Testis (tissue), 3 donors: ENCODE measurements around the gene SOD2. TPM values are rescaled to one million over a fixed set of nuclear protein-coding genes. Genes with fewer than 3 reads are reported as not detected.

Source experiments
- DNase-seq: peaks from one replicate; pipeline ENCODE4 v3.0.0-alpha.2; 2019
- H3K27ac ChIP-seq, 2 donors: fragments of 200-600 bp; sonication (generic); one replicate each; pipeline ENCODE4 v1.5.1; 2019
- H3K27me3 ChIP-seq: fragments of 200-600 bp; sonication (generic); one replicate; pipeline ENCODE4 v1.5.1; 2019
- H3K36me3 ChIP-seq: fragments of 200-600 bp; sonication (generic); one replicate; pipeline ENCODE4 v1.5.1; 2017; ENCODE audit warnings: low read depth; ENCODE audit errors: missing control alignments
- H3K4me1 ChIP-seq: fragments of 200-600 bp; sonication (generic); one replicate; pipeline ENCODE4 v1.5.1; 2019
- H3K4me3 ChIP-seq, 2 donors: fragments of 200-600 bp; sonication (generic); one replicate each; pipeline ENCODE4 v1.5.1; 2017 to 2019
- H3K9me3 ChIP-seq: fragments of 200-600 bp; sonication (generic); one replicate; pipeline ENCODE4 v1.5.1; 2017
- POLR2A ChIP-seq: fragments of 450-650 bp; IDR thresholded peaks from one replicate; pipeline ENCODE4 v1.6.1; 2017; ENCODE audit warnings: antibody characterized with exemption, mild to moderate bottlenecking, moderate library complexity
- WGBS, 2 donors: methylation state at CpG; one replicate each; pipeline ENCODE4 v1.1.5; 2018; 5-methylcytosine and 5-hydroxymethylcytosine counted together
- intact Hi-C: fragments of 100-400 bp; cut with DNase I; formaldehyde crosslinking; loops from one replicate; pipeline ENCODE4 v1.15.1; 2023; ENCODE audit warnings: low total_unique reads
- polyA plus RNA-seq: library from polyadenylated mRNA; stranded (reverse); fragments of 350-450 nt; fragmentation: Illumina TruSeq; extraction: RNeasy Lipid Tissue Mini Kit (QIAGEN cat#74804); gene quantifications from one replicate; pipeline ENCODE4 v1.2.3, GENCODE V29; 2014; ENCODE audit warnings: low read depth, low replicate concordance; ENCODE audit not compliant: insufficient read depth
- total RNA-seq, 2 donors: library from RNA; depleted of rRNA; stranded (reverse); fragments of >200 nt; gene quantifications; one replicate each; pipeline ENCODE4 v1.2.3, GENCODE V29; 2016
- TF ChIP-seq, protein P1 (sequence below), 3 experiments: fragments of 450-650 bp in 2 of 3; fragments of 200-600 bp in 1 of 3; sonication (generic) in 1 of 3; IDR thresholded peaks; one replicate each; pipeline ENCODE4 v1.5.1; 2016 to 2019; ENCODE audit warnings: antibody characterized with exemption in 3 of 3, mild to moderate bottlenecking in 2 of 3, moderate library complexity in 1 of 3

Gene SOD2
- total and polyA plus RNA-seq, 3 donors from 2014 or later: 56.5 to 160 (median 98.5) TPM

DNA sequence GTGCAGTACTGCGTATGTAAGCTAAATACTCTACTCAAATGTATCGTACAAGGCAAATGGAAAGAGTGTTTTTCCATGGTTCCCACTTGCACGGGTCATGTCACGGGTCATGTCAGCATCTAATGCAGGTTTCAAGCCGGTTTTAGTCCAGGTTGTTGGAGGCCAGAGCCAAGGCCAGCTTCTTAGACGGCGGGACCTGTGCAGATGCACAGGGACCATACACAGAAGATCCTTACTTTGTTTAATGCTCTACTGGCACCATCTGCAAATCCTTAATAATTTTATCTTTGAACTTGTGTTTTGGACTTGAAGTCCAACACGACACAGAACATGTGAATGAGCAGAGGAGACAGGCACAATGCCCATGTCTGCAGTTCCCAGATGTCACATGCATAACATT is 42.7 kb downstream of the SOD2 start:
- TF ChIP-seq, protein P1, sequence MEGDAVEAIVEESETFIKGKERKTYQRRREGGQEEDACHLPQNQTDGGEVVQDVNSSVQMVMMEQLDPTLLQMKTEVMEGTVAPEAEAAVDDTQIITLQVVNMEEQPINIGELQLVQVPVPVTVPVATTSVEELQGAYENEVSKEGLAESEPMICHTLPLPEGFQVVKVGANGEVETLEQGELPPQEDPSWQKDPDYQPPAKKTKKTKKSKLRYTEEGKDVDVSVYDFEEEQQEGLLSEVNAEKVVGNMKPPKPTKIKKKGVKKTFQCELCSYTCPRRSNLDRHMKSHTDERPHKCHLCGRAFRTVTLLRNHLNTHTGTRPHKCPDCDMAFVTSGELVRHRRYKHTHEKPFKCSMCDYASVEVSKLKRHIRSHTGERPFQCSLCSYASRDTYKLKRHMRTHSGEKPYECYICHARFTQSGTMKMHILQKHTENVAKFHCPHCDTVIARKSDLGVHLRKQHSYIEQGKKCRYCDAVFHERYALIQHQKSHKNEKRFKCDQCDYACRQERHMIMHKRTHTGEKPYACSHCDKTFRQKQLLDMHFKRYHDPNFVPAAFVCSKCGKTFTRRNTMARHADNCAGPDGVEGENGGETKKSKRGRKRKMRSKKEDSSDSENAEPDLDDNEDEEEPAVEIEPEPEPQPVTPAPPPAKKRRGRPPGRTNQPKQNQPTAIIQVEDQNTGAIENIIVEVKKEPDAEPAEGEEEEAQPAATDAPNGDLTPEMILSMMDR (IDR thresholded peaks at IDR 0.05): no peak
- TF ChIP-seq POLR2A: no peak
- H3K36me3 ChIP-seq: no peaks in the 10 kb centered on the region
- H3K4me3 ChIP-seq: no peak overlapping the region
- no peaks in the 10 kb centered on the region for H3K4me1 ChIP-seq
- intact Hi-C loops: no loop called here
- WGBS, 2 donors: 90 to 92% methylated on average over 8 of the region's 8 CpGs
- H3K9me3 ChIP-seq: no peaks in the 10 kb centered on the region
- H3K27ac ChIP-seq: no peak overlapping the region
- DNase-seq: no peak
- H3K27me3 ChIP-seq: no peaks in the 10 kb centered on the region

DNA sequence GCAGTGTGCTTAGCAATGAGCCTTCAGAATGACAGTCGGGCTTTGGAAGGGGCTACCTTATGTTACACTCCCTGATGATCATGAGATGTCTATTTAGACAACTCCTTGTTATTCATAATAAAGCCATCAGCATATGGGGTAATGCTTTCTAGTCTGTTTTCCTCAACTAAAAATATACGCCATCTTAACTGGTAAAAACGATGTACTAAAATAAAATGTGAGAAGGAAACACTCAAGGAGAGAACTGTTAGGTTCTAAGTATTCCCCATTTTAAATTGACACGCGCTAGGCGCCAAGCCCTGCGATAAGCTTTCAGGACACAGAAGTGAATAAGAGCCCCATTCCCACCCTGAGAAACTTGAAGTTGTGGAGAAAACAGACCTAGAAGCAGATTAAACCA is 43.6 kb downstream of the SOD2 start:
- no peaks in the 10 kb centered on the region for H3K36me3 ChIP-seq
- intact Hi-C loops: no loop called here
- DNase-seq: no peak
- TF ChIP-seq, protein P1 (IDR thresholded peaks at IDR 0.05): no peak
- TF ChIP-seq POLR2A: no peak
- H3K4me1 ChIP-seq: no peaks in the 10 kb centered on the region
- WGBS, 2 donors: 93 to 95% methylated on average over 7 of the region's 7 CpGs
- H3K27me3 ChIP-seq: no peaks in the 10 kb centered on the region
- H3K4me3 ChIP-seq: no peak overlapping the region
- H3K27ac ChIP-seq: no peak overlapping the region
- no peaks in the 10 kb centered on the region for H3K9me3 ChIP-seq

DNA sequence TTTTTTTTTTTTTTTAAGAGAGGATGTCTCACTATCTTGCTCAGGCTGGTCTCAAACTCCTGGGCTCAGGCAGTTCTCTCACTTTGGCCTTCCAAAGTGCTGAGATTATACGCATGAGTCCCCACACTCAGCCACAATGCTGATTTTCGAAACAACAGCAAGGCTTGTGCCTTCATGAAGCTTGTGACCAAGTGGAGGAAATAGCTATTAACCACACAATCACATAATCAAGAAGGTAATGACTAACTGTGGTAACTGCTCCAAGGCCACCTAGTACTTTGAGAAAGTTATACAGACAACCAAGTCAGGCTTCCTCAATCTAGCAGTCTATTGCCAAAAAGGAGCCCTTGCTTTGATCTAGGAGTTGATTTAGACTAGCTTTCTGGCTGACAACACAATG is 46.3 kb downstream of the SOD2 start:
- Histone ChIP-seq H3K4me3 (no peak overlapping the region), H3K27ac (no peak overlapping the region), H3K36me3 (no peaks in the 10 kb centered on the region), H3K4me1 (no peaks in the 10 kb centered on the region), H3K9me3 (no peaks in the 10 kb centered on the region), H3K27me3 (no peaks in the 10 kb centered on the region)
- 97 to 100% methylated on average over 2 of the region's 2 CpGs for WGBS, 2 donors
- TF ChIP-seq, protein P1 (IDR thresholded peaks at IDR 0.05): no peak
- TF ChIP-seq POLR2A: no peak
- DNase-seq: no peak
- intact Hi-C loops: no loop called here

DNA sequence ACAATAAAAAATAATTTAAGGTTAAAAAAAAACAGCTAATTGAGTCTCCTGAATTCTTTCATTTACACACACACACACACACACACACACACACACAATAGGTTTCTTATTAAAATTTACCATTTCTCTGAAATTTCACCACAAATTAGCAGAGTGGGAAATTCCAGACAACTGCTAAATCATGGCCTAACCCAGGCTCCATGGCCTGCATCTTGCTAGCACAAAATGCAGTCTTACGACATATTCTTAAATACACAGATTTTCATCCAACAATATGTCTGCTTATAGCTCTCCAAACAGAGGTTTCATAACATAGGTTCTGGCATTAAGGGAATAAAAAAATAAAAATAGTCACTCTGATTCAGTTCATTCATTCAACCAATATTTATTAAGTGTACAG is 46.9 kb downstream of the SOD2 start:
- no peaks in the 10 kb centered on the region for H3K4me1 ChIP-seq
- no peak overlapping the region for H3K4me3 ChIP-seq
- H3K9me3 ChIP-seq: no peaks in the 10 kb centered on the region
- DNase-seq: no peak
- no peaks in the 10 kb centered on the region for H3K36me3 ChIP-seq
- H3K27ac ChIP-seq: no peak overlapping the region
- intact Hi-C loops: no loop called here
- WGBS, 2 donors: 94 to 97% methylated on average over 1 of the region's 1 CpG
- H3K27me3 ChIP-seq: no peaks in the 10 kb centered on the region
- TF ChIP-seq POLR2A: no peak
- TF ChIP-seq, protein P1 (IDR thresholded peaks at IDR 0.05): no peak

DNA sequence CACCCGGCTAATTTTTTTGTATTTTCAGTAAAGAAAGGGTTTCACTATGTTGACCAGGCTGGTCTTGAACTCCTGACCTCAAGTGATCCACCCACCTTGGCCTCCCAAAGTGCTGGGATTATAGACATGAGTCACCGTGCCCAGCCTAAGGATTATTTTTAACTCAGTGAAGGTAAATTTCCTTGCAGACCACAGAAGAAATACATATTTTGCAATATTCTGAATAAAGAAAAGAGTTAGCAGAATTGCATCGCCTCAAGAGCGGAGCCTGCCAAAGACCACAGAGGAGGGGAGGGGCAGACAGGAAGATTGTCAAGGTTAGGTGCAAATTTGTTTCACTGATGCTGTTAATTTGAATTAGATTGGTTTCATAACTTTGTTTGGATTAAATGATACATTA is 47.4 kb downstream of the SOD2 start:
- Histone ChIP-seq H3K27ac (no peak overlapping the region), H3K9me3 (no peaks in the 10 kb centered on the region), H3K36me3 (no peaks in the 10 kb centered on the region), H3K4me1 (no peaks in the 10 kb centered on the region), H3K27me3 (no peaks in the 10 kb centered on the region), H3K4me3 (no peak overlapping the region)
- TF ChIP-seq, protein P1 (IDR thresholded peaks at IDR 0.05): no peak
- TF ChIP-seq POLR2A: no peak
- 83 to 91% methylated on average over 4 of the region's 4 CpGs for WGBS, 2 donors
- DNase-seq: no peak
- intact Hi-C loops: no loop called here
